Activated T-cell treated with anti-CD3 and anti-CD28 coated beads, Interleukin-2, amount 50 U/mL, for 48 hours (primary cell): Measurements from ENCODE around the gene AKNA.

ENCODE experiments used
- DNase-seq, 2 experiments: peaks; one replicate each; pipeline ENCODE4 v3.0.0-alpha.2; 2020

Gene AKNA

GRCh38 chr9:114387680-114388356 lies at the start of gene AKNA:
AKNA (minus strand) TSS chr9:114387982; CDS start chr9:114381333, 6,649 bp downstream.
- peak; percentile 86 for DNase-seq

- DNase-seq, result no peak
These were observed 49.7 kb upstream of the AKNA start for GRCh38 chr9:114437401-114437893.

GRCh38 chr9:114434878-114435311 lies 47.1 kb upstream of the AKNA start:
- DNase-seq, result no peak

- DNase-seq, result no peak
These were observed 46.0 kb upstream of the AKNA start for GRCh38 chr9:114433720-114434255.

- no peak for DNase-seq
These were observed 45.3 kb upstream of the AKNA start for GRCh38 chr9:114433086-114433485.

GRCh38 chr9:114432323-114433067 lies 44.7 kb upstream of the AKNA start:
- DNase-seq, result no peak

GRCh38 chr9:114431770-114432169 lies 44.0 kb upstream of the AKNA start:
- DNase-seq, result no peak

- DNase-seq, result no peak
These were observed 43.2 kb upstream of the AKNA start for GRCh38 chr9:114431003-114431402.

- no peak for DNase-seq
These were observed 42.7 kb upstream of the AKNA start for GRCh38 chr9:114430457-114430856.

GRCh38 chr9:114429488-114429887 lies 41.7 kb upstream of the AKNA start:
- DNase-seq, result no peak

- no peak for DNase-seq
These were observed 40.7 kb upstream of the AKNA start for GRCh38 chr9:114428466-114428865.

- DNase-seq, result no peak
These were observed 39.9 kb upstream of the AKNA start for GRCh38 chr9:114427644-114428043.

- no peak for DNase-seq
These were observed 38.5 kb upstream of the AKNA start for GRCh38 chr9:114426046-114426948.

GRCh38 chr9:114425126-114425525 lies 37.3 kb upstream of the AKNA start:
- DNase-seq, result no peak

- no peak for DNase-seq
These were observed 36.3 kb upstream of the AKNA start for GRCh38 chr9:114424126-114424525.

GRCh38 chr9:114423181-114423580 lies 35.4 kb upstream of the AKNA start:
- DNase-seq, result no peak

- DNase-seq, result no peak
These were observed 33.4 kb upstream of the AKNA start for GRCh38 chr9:114421147-114421546.

- no peak for DNase-seq
These were observed 32.0 kb upstream of the AKNA start for GRCh38 chr9:114419796-114420195.

GRCh38 chr9:114418053-114418452 lies 30.3 kb upstream of the AKNA start:
- DNase-seq, result no peak

- no peak for DNase-seq
These were observed 29.7 kb upstream of the AKNA start for GRCh38 chr9:114417511-114417910.

GRCh38 chr9:114416906-114417305 lies 29.1 kb upstream of the AKNA start:
- no peak for DNase-seq

- no peak for DNase-seq
These were observed 28.5 kb upstream of the AKNA start for GRCh38 chr9:114416290-114416689.

GRCh38 chr9:114414346-114414745 lies 26.6 kb upstream of the AKNA start:
- no peak for DNase-seq
